HG02759 (cell line): ENCODE results near the gene VAV2.
A peak's percentile ranks its signal among the peaks of the same experiment; 100 is the strongest.
"Not testable (repeated sequence)": the region's sequence is repeated elsewhere in the genome, so short reads cannot be mapped to it uniquely, and the experiment has no call there.

ENCODE experiments used
- ATAC-seq: cut with Tn5 transposase; IDR thresholded peaks from one replicate; pipeline ENCODE4 v1.9.1; 2021; ENCODE audit warnings: mild to moderate bottlenecking, moderate library complexity; ENCODE audit not compliant: unreplicated experiment

VAV2 gene

GRCh38 chr9:133971981-133972941, 19.9 kb downstream of the VAV2 start:
- no peak for ATAC-seq

GRCh38 chr9:133971121-133971951, 20.8 kb downstream of the VAV2 start:
- ATAC-seq: no peak

DNA sequence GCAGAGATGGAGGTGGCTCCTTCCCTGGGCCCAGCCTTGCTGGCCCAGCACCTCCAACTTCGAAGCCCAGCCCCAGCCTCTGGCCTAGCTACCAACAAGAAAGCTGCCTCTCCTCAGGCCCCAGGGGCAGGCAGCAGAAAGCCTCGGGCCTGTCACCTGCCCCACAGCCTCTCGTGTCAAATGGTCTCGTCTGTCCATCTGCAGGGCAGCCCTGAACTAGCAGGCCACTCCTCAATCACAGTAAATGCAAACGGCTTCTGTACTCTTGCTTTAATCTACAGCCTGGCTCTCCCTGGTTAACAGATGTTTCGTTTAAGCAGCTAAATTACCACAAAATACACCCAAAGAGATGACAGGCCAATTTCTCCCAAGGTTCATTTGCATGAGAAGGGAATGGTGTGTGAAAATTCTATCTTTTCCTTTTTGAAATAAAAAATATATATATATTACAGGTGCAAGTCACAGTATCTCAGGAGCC, 21.5 kb downstream of the VAV2 start:
- ATAC-seq: no peak

GRCh38 chr9:133969681-133970580, 22.2 kb downstream of the VAV2 start:
- ATAC-seq: no peak

- no peak for ATAC-seq
These were observed 23.0 kb downstream of the VAV2 start for GRCh38 chr9:133968966-133969617.

- ATAC-seq: no peak
These were observed 23.7 kb downstream of the VAV2 start for GRCh38 chr9:133968428-133968827.

GRCh38 chr9:133967024-133967741, 24.9 kb downstream of the VAV2 start:
- no peak for ATAC-seq

DNA sequence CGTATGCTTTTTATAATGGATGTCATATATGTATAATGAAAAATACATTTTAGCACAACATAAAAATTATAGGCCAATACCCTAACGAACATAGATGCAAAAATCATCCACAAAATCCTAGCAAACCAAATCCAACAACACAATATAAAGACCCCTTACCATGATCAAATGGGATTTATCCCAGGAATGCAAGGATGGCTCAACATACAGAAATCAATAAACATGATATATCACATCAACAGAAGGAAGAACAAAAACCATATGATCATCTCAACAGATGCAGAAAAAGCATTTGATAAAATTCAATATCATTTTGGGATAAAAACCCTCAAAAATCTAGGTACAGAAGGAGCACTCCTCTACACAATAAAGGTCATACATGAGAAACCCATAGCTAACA, 27.7 kb downstream of the VAV2 start:
- no peak for ATAC-seq

DNA sequence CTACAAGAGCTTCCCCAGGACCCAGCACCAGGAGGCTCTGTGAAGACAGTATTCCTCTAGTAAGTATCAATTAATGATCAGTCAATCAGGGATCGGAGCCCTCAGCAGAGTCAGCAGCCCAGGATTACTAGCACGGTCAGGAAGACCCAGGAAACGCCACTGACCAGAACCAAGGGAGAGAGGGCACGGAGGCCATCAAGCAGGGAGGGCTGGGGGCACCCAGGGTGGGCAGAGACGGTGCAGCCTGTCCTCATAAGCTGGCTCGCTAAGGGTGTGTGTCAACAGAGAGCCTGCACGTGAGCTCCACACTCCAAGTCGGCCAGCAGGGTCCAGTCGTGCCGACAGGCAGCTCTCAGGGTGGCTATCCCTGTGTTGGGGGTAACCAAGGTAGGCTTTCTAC, 29.0 kb downstream of the VAV2 start:
- ATAC-seq: no peak

DNA sequence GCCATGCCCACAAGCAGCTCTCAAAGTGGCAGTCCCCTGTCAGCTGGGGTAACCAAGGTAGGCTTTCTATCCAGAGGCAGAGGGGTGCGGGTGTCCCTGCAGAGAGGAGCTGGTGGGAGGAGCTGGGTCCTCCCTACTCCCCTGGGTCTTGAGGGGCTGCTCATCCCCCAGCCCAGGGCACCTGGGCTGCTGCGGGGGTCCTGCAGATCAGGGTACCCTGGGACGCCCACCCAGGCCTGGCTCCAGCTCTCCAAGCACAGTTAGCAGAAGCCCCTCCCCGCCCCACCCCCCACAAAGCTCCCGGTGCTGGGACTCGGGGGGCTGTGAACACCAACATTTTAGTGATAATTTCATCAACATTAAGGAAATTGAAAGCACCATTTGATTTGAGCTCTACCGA, 29.8 kb downstream of the VAV2 start:
- no peak for ATAC-seq

- no peak for ATAC-seq
These were observed 30.6 kb downstream of the VAV2 start for GRCh38 chr9:133961226-133962165.

DNA sequence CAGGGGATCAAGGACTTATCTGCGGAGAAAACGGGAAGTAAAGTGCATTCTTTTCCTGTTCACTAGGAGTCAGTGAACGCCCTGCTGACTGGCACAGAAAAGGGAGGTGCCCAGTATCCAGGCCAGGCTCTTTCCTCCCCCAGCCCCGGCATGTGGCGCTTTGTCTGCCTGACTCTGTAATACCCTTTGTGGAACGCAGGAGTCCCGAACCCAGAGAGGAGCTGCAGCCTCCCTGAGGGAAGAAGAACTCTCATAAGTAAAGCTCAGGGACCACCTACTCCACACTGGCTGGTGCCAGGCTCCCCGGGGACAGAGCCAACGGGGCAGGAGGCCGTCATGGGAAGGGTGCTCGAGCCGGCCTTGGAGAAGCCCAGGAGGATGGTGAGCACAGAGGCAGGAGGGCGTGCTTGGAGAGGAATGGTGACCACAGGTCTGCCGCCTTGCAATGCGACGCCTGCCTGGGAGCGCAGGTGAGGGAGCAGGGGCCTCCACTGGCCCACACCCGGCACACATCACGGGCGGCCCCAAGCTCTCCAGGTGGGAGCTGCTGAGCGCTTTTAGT, 31.5 kb downstream of the VAV2 start:
- no peak for ATAC-seq

- no peak for ATAC-seq
These were observed 32.1 kb downstream of the VAV2 start for GRCh38 chr9:133959966-133960567.

DNA sequence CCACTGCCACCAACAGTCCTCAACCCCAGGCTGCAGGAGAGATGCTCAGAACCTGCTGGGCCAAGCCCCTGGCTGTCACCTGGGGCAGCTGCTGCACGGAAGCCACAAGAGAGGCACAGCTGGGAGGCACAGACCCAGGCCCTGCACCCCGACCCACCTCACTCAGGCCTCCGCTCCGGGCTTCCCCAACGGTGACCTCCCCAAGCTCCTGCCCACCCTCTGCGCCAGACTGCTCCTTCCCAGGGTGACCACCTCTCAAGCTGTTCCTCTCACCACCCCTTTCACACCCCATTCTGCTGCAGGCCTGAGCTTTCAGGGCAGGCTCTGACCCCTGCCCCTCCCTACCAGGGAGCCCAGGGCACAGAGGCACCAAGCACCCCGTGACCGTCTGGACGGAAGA, 33.0 kb downstream of the VAV2 start:
- ATAC-seq: no peak

DNA sequence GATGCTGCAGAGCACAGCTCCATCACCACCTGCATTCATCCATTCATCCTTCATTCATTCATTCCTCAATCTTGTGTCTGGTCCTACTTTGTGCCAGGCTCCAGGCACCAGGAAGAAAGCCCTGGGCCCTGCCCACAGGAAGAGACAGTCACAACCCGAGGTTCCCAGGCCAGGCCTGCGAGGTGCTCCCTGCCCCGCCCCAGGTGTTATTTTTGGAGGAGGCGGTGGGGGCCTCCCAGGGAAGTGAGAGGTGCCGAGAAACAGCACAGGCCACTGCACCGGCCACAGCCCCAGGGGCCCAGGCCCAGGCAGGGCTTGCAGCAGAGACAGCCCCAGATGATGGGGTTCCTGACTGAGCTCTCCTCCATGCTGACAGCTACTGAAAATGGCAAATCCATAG, 33.4 kb downstream of the VAV2 start:
- peak; percentile 37 for ATAC-seq

DNA sequence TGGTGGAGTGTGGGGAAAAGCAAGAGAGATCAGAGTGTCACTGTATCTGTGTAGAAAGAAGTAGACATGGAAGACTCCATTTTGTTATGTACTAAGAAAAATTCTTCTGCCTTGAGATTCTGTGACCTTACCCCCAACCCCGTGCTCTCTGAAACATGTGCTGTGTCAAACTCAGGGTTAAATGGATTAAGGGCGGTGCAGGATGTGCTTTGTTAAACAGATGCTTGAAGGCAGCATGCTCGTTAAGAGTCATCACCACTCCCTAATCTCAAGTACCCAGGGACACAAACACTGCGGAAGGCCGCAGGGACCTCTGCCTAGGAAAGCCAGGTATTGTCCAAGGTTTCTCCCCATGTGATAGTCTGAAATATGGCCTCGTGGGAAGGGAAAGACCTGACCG, 34.4 kb downstream of the VAV2 start:
- ATAC-seq: not testable (repeated sequence)

- no peak for ATAC-seq
These were observed 34.8 kb downstream of the VAV2 start for GRCh38 chr9:133957328-133957727.
